Breast epithelium (tissue), 3 donors: ENCODE measurements around the gene RHEB.

ENCODE experiments used
- CTCF ChIP-seq, 3 donors: fragments of 450-650 bp; IDR thresholded peaks; one replicate each; pipeline ENCODE4 v1.5.1; 2016 to 2017; ENCODE audit warnings: antibody characterized with exemption in 3 of 3, mild to moderate bottlenecking in 3 of 3, moderate library complexity in 3 of 3
- POLR2A ChIP-seq: fragments of 450-650 bp; IDR thresholded peaks from one replicate; pipeline ENCODE4 v1.6.1; 2016; ENCODE audit warnings: antibody characterized with exemption, mild to moderate bottlenecking, moderate library complexity
- POLR2AphosphoS5 ChIP-seq, 3 donors: sonication (generic); formaldehyde crosslinking; IDR thresholded peaks; one replicate each; pipeline ENCODE4 v1.6.1; 2017; ENCODE audit warnings: antibody characterized with exemption in 3 of 3

GRCh38 chr7:151423226-151423625 lies 96.5 kb downstream of the RHEB start:
- no peak for TF ChIP-seq CTCF (IDR thresholded peaks at IDR 0.05)
- no peak for TF ChIP-seq POLR2A
- no peak for TF ChIP-seq POLR2AphosphoS5 (IDR thresholded peaks at IDR 0.05)
